ENCODE results near the gene PHF1.

DNA sequence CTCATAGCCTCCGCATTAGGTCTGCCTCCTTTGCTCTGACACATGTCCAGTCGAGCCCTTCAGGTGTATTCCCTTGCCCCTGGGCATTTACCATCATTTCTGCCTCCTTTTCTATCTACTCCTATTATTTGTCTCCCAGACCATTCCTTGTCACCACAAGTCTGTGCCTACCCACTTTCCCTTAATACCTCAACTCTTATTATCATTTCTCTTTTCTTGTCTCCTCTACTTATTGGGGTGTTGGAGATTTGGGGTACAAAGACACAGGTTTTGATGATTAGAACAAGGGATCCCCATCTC, 10.5 kb downstream of the PHF1 start:
- TF ChIP-seq, protein P1, sequence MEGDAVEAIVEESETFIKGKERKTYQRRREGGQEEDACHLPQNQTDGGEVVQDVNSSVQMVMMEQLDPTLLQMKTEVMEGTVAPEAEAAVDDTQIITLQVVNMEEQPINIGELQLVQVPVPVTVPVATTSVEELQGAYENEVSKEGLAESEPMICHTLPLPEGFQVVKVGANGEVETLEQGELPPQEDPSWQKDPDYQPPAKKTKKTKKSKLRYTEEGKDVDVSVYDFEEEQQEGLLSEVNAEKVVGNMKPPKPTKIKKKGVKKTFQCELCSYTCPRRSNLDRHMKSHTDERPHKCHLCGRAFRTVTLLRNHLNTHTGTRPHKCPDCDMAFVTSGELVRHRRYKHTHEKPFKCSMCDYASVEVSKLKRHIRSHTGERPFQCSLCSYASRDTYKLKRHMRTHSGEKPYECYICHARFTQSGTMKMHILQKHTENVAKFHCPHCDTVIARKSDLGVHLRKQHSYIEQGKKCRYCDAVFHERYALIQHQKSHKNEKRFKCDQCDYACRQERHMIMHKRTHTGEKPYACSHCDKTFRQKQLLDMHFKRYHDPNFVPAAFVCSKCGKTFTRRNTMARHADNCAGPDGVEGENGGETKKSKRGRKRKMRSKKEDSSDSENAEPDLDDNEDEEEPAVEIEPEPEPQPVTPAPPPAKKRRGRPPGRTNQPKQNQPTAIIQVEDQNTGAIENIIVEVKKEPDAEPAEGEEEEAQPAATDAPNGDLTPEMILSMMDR (IDR thresholded peaks at IDR 0.05): no peak
- no peak for TF ChIP-seq POLR2A (IDR thresholded peaks at IDR 0.05)

Measured in vagina (tissue), 2 donors.